ENCODE results near the gene ADORA2A. TPM values are rescaled to one million over a fixed set of nuclear protein-coding genes. Genes with fewer than 3 reads are reported as not detected.

ADORA2A gene
- total and polyA plus RNA-seq, 3 donors from 2014 or later = 2.2 to 5.1 (median 2.5) TPM

DNA sequence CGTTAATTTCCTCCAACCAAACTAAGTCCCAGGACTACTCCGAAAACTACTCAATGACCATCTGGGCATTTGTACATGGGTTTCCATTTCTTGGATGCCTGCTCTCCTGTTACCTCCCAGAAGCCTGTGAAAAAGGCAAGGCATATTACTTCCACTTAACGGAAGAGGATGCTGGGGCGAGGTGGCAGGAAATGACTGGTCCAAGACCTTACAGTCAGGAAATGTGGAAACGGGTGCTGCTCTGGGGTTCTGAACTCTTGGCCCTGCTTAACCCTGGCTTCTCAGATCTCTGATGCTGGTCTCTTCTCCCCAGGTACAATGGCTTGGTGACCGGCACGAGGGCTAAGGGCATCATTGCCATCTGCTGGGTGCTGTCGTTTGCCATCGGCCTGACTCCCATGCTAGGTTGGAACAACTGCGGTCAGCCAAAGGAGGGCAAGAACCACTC is 12.9 kb downstream of the ADORA2A start:
- Histone ChIP-seq H3K36me3 (ENCODE audit: low read depth, missing control alignments) (no peaks in the 10 kb centered on the region), H3K4me1 (peaks cover 7% of the 10 kb centered on the region), H3K27me3 (no peaks in the 10 kb centered on the region), H3K27ac (no peak overlapping the region), H3K4me3 (no peak overlapping the region), H3K9me3 (no peaks in the 10 kb centered on the region)
- WGBS, 2 donors = 91 to 92% methylated on average over 9 to 10 of the region's 10 CpGs
- intact Hi-C loops (cut with DNase I; ENCODE audit: low total_unique reads) = no loop called here
- no peak for DNase-seq
- no peak for TF ChIP-seq POLR2A (IDR thresholded peaks at IDR 0.05)
- TF ChIP-seq, protein P1, sequence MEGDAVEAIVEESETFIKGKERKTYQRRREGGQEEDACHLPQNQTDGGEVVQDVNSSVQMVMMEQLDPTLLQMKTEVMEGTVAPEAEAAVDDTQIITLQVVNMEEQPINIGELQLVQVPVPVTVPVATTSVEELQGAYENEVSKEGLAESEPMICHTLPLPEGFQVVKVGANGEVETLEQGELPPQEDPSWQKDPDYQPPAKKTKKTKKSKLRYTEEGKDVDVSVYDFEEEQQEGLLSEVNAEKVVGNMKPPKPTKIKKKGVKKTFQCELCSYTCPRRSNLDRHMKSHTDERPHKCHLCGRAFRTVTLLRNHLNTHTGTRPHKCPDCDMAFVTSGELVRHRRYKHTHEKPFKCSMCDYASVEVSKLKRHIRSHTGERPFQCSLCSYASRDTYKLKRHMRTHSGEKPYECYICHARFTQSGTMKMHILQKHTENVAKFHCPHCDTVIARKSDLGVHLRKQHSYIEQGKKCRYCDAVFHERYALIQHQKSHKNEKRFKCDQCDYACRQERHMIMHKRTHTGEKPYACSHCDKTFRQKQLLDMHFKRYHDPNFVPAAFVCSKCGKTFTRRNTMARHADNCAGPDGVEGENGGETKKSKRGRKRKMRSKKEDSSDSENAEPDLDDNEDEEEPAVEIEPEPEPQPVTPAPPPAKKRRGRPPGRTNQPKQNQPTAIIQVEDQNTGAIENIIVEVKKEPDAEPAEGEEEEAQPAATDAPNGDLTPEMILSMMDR (IDR thresholded peaks at IDR 0.05) = no peak

DNA sequence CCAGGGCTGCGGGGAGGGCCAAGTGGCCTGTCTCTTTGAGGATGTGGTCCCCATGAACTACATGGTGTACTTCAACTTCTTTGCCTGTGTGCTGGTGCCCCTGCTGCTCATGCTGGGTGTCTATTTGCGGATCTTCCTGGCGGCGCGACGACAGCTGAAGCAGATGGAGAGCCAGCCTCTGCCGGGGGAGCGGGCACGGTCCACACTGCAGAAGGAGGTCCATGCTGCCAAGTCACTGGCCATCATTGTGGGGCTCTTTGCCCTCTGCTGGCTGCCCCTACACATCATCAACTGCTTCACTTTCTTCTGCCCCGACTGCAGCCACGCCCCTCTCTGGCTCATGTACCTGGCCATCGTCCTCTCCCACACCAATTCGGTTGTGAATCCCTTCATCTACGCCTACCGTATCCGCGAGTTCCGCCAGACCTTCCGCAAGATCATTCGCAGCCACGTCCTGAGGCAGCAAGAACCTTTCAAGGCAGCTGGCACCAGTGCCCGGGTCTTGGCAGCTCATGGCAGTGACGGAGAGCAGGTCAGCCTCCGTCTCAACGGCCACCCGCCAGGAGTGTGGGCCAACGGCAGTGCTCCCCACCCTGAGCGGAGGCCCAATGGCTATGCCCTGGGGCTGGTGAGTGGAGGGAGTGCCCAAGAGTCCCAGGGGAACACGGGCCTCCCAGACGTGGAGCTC is 13.5 kb downstream of the ADORA2A start:
- TF ChIP-seq POLR2A (IDR thresholded peaks at IDR 0.05) = no peak
- TF ChIP-seq, protein P1 (IDR thresholded peaks at IDR 0.05) = no peak
- Histone ChIP-seq H3K4me3 (no peak overlapping the region), H3K27ac (no peak overlapping the region), H3K27me3 (no peaks in the 10 kb centered on the region), H3K36me3 (ENCODE audit: low read depth, missing control alignments) (no peaks in the 10 kb centered on the region), H3K9me3 (no peaks in the 10 kb centered on the region), H3K4me1 (peaks cover 11% of the 10 kb centered on the region)
- no peak for DNase-seq
- intact Hi-C loops (cut with DNase I; ENCODE audit: low total_unique reads) = no loop called here
- WGBS, 2 donors = 94% methylated on average over 23 to 30 of the region's 30 CpGs

DNA sequence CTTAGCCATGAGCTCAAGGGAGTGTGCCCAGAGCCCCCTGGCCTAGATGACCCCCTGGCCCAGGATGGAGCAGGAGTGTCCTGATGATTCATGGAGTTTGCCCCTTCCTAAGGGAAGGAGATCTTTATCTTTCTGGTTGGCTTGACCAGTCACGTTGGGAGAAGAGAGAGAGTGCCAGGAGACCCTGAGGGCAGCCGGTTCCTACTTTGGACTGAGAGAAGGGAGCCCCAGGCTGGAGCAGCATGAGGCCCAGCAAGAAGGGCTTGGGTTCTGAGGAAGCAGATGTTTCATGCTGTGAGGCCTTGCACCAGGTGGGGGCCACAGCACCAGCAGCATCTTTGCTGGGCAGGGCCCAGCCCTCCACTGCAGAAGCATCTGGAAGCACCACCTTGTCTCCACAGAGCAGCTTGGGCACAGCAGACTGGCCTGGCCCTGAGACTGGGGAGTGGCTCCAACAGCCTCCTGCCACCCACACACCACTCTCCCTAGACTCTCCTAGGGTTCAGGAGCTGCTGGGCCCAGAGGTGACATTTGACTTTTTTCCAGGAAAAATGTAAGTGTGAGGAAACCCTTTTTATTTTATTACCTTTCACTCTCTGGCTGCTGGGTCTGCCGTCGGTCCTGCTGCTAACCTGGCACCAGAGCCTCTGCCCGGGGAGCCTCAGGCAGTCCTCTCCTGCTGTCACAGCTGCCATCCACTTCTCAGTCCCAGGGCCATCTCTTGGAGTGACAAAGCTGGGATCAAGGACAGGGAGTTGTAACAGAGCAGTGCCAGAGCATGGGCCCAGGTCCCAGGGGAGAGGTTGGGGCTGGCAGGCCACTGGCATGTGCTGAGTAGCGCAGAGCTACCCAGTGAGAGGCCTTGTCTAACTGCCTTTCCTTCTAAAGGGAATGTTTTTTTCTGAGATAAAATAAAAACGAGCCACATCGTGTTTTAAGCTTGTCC is 14.3 kb downstream of the ADORA2A start:
- Histone ChIP-seq H3K27me3 (no peaks in the 10 kb centered on the region), H3K36me3 (ENCODE audit: low read depth, missing control alignments) (no peaks in the 10 kb centered on the region), H3K4me1 (peaks cover 11% of the 10 kb centered on the region), H3K4me3 (no peak overlapping the region), H3K27ac (no peak overlapping the region), H3K9me3 (no peaks in the 10 kb centered on the region)
- intact Hi-C loops (cut with DNase I; ENCODE audit: low total_unique reads) = no loop called here
- 66 to 75% methylated on average over 8 of the region's 8 CpGs for WGBS, 2 donors
- DNase-seq = no peak
- TF ChIP-seq POLR2A (IDR thresholded peaks at IDR 0.05) = no peak
- TF ChIP-seq, protein P1 (IDR thresholded peaks at IDR 0.05) = no peak

DNA sequence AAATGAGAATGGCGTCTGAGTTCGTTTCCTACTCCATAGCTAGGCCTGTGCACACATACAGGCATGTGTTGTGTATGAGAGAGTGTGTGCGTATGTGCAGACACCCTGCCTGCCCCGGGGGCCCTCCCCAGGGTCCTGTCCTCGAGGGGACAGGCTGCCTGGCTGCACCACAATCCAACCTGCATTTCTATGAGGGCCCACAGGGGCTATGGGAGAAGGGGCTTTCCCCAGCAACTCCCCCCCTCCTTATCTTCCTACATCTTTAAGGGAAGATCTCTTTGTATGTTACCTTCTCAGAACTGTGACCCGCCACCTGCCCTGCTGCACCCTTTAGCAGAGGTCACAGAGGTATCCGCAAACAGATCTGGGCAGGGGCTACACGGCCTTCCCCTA is 14.9 kb downstream of the ADORA2A start:
- no peak for TF ChIP-seq POLR2A (IDR thresholded peaks at IDR 0.05)
- TF ChIP-seq, protein P1 (IDR thresholded peaks at IDR 0.05) = no peak
- Histone ChIP-seq H3K4me3 (no peak overlapping the region), H3K36me3 (ENCODE audit: low read depth, missing control alignments) (no peaks in the 10 kb centered on the region), H3K9me3 (no peaks in the 10 kb centered on the region), H3K4me1 (peaks cover 11% of the 10 kb centered on the region), H3K27ac (no peak overlapping the region), H3K27me3 (no peaks in the 10 kb centered on the region)
- intact Hi-C loops (cut with DNase I; ENCODE audit: low total_unique reads) = no loop called here
- 79 to 84% methylated on average over 8 of the region's 8 CpGs for WGBS, 2 donors
- DNase-seq = no peak
